PC-9 (cell line): ENCODE data around the gene MMP19.

Source experiments
- EZH2 ChIP-seq: fragments of 200-600 bp; sonication (generic); IDR thresholded peaks from 2 replicates; pipeline ENCODE4 v1.8.0; 2017; ENCODE audit warnings: antibody characterized with exemption, low read depth
- TF ChIP-seq, protein P1 (sequence below): fragments of 200-600 bp; sonication (generic); conservative IDR thresholded peaks from 2 replicates; pipeline ENCODE4 v1.6.1; 2017; ENCODE audit warnings: mixed run types, antibody characterized with exemption, mild to moderate bottlenecking, moderate library complexity

DNA sequence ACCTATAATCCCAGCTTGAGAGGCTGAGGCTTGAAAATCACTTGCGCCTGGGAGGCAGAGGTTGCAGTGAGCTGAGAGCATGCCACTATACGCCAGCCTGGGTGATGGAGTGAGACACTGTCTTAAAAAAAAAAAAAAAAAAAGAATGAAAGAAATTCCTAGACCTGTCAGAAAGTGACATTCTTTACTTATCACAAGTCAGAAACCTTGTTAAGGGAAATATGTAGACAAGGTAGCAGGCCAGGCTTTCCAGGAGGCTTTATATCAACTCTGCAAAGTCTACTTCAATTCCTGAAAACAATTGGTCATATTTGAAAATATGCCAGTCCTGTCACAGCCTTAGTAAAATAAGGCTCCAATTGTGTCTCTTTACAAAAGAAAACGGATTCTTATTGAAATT is 19.1 kb upstream of the MMP19 start:
- TF ChIP-seq, protein P1, sequence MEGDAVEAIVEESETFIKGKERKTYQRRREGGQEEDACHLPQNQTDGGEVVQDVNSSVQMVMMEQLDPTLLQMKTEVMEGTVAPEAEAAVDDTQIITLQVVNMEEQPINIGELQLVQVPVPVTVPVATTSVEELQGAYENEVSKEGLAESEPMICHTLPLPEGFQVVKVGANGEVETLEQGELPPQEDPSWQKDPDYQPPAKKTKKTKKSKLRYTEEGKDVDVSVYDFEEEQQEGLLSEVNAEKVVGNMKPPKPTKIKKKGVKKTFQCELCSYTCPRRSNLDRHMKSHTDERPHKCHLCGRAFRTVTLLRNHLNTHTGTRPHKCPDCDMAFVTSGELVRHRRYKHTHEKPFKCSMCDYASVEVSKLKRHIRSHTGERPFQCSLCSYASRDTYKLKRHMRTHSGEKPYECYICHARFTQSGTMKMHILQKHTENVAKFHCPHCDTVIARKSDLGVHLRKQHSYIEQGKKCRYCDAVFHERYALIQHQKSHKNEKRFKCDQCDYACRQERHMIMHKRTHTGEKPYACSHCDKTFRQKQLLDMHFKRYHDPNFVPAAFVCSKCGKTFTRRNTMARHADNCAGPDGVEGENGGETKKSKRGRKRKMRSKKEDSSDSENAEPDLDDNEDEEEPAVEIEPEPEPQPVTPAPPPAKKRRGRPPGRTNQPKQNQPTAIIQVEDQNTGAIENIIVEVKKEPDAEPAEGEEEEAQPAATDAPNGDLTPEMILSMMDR = no peak
- no peak for TF ChIP-seq EZH2
